Kidney capillary endothelial cell (primary cell): Measurements from ENCODE around the gene STARD7.
"Not testable (repeated sequence)": the region's sequence is repeated elsewhere in the genome, so short reads cannot be mapped to it uniquely, and the experiment has no call there.

Source experiments
- DNase-seq: peaks from one replicate; pipeline ENCODE4 v3.0.0-alpha.2; 2018; ENCODE audit warnings: low spot score

STARD7 gene

DNA sequence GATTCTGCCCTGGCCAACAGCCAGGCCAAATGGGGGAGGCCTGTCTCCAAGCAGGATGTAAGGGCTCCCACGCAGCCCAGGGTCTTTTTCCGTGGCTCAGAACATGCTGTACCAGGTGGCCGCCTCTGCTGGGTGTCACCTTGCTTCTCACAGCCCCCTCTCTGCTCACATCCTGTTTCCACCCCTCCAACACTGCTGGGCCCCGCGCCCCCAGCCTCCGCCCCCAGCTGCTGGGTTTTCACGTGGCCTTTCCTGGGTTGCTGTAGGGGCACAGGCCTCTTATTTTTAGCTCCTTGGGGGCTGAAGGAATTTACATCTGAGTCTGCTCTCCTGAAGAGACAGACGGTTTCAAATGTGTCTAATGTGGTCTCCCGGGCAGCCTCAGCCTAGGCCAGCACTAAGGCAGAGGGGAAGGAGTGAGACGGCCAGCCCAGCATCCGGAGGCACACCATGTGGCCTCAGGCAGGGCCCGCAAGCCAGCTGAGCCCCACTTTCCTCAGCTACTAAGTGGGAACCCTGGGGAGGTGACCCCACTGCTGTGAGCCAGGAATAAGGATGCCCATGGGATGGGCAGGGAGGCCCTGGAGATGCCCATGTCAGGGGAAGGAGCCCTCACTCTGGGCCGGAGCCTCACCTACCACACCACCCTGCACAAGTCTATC, 44.7 kb downstream of the STARD7 start:
- DNase-seq: no peak

DNA sequence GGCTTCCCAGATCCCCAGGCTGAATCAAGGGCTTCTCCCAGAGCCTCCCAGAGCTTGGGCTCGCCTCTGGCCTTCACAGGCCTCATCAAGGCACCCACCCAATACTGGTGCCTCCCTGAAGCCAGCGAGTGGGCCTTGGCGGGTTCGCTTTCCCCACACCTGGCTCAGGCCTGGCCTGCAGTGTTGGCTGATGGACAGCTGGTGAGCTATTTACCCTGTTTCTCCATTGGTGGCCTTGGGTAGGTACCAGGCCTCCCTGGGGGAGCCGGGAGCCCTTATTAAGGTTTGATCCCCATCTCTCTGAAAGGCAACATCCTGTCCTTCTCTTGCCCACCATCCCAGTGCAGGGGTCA, 45.2 kb downstream of the STARD7 start:
- DNase-seq: no peak

GRCh38 chr2:96161898-96162297, 46.7 kb downstream of the STARD7 start:
- no peak for DNase-seq

- not testable (repeated sequence) for DNase-seq
These were observed 48.3 kb downstream of the STARD7 start for GRCh38 chr2:96160366-96160765.

GRCh38 chr2:96159084-96159830, 49.4 kb downstream of the STARD7 start:
- no peak for DNase-seq

DNA sequence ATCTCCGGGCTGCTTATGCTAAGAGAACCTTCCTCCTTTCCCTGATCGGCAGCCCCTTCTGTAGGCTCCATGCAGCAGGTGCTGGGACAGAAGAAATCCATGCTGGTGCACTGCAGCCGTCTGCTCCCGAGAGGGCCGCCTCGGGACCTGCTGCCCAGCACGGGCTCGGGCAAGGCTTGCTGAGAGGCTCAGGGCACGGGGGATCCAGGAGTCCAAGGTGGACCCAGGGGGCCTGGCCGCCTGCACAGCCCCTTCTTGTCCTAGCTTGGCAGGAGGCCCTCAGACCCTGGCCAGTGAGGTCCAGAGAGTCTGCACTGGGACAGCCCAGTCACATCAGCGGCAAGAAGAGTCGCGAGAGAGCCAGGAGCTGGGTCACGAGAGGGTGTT, 50.1 kb downstream of the STARD7 start:
- no peak for DNase-seq

DNA sequence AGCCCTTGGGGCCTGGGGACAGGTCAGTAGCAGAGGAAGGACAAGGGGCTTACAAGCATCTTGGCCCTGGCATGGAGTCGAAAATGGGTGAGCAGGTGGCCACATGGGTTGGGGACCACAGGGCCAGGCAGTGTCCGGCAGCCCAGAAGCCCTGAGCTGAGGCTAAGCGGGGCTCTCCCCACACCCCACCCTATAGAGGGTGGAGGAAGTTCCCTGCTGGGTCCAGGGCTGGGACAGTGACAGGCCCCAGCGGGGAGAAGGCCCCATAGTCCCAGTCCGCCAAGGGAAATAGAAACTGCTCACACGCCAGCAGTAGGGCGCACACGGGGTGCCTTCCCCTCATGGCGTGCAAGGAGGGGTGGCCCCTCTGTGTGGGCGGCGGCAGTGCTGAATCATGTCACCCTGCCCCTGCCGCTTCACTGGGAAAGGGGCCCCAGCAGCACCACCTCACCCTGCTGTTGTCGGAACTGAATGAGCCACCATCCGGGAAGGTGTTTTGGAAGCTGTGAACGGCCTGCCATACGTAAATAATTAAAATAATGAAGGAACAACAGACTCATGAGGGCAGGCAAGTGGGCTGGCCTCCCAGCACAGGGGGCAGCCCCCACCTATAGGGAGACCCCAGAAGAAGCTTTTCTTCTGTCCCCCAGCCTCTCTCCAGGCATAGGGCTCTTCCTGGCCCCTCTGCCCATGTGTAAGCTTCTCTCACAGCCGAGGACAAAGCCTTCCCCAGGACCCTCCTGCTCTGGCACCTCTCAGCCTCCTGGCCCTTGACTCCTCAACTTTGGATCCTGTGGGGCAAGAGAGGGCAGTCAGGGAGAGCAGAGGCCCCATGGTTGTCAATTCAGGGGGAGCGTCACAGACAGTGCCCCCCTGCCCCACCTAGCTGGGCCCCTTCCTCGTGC, 50.7 kb downstream of the STARD7 start:
- DNase-seq: no peak

DNA sequence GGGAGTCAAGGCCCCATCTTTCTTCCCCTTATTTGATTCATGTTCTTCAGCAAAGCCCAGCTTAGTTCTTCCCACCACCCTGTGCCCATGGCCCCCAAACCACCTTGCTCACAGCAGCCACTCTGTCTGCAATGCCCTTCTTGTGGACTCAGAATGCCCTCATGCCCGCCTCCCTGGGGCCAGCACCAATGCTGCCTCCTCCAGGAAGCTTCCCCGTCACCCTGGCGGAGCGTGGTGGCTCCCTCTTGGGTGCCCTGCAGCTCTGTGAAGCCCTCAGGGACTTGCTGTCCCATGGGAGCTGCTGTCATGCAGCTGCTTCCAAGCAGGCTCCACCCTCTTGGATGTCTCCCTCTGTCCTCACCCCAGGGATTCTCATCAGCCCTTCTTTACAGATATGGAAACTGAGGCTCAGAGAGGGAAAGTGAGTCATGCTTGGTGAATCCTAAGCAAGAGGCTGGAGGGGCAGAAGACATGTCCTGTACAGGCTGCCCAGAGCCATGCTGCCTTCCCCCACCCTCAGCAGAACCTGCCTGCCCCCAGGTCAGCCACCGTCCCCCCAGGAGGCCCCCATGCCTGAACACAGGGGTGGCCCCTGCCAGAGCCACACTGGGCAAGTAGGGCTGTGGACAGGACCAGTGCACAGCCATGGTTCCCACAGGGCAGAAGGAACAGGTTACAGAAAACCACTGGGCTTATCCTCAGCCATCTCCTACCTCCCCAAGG, 51.5 kb downstream of the STARD7 start:
- no peak for DNase-seq

GRCh38 chr2:96156011-96156820, 52.4 kb downstream of the STARD7 start:
- DNase-seq: no peak

DNA sequence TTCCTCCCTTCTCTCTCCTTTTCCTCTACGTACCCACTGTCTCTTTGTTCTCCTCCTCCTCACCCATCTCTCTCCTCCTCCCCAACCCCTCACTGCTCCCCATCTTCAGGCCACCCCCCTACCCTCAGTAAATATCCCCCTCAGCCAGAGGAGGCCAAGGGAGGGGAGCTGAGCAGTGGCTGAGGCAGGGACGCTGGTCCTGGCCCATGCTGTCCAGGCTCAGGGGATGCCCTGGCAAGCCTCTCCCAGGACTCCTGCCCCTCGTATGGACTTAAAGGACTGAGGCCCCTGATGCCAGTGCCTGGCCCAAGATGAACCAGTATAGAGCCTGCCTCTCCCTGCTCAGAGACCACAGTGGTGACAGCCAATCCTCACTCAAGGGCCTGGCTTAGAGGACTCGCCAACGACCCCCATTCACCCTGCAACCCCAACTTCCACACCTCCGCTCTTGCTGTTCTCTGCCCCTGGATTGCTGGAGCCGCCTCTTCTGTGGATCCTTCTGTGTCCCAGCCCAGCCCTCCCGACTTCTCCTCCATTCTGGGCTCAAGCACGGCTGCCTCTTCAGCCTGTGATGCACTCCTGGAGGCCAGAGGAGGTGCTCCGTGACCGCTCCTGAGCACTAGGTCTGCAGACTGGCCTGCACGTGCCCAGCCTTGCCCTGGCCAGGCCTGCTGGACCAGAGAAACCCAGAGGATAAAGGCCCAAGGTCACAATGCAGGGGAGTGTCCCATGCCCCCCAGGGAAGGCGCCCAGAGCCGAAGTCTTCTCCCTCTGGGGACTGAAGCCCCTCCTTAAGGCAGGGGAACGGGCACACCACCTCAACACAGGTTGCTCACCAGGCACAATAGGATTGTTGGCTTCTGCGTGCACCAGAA, 53.9 kb downstream of the STARD7 start:
- no peak for DNase-seq

DNA sequence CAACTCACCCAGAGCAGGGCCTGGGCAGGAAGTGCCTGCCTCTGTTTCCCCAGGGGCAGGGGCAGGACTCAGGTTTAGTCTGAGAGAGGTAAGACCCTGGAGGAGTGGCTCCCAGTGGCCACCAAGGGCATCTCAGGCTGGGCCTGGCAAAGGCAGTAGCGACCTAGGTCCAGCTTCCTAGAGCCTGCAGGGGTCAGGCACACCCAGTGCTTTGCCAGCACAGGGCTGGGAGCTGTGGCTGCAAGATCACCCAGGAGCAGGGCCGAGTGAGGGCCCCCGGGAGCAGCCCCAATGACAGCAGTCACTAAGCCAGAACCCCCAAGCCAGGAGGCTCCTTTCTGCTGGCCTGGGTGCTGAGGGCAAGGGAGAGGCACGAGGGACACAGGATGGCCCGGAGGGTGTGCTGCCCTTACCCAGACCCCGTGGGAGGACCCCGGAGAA, 54.6 kb downstream of the STARD7 start:
- DNase-seq: no peak

DNA sequence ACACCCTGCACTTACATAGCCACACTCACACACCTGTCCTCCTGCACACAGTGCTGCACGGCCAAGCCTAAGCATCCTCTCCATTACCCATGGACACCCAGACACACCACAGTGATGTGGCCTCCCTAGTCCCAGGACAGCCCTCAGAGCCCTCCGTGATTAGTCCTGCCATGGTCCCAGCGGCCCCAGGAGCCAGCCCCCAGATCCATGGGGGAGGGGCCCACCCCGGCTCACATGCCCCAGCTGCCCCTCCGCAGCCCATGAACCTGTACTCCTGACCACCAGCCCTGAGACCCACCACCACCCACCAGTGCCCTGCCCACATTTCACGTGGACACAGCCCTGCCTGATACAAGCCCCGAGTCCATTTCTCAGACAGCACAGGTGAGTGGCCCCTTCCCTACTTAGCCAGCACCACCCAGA, 55.3 kb downstream of the STARD7 start:
- no peak for DNase-seq

GRCh38 chr2:96152304-96153161, 56.1 kb downstream of the STARD7 start:
- DNase-seq: no peak

DNA sequence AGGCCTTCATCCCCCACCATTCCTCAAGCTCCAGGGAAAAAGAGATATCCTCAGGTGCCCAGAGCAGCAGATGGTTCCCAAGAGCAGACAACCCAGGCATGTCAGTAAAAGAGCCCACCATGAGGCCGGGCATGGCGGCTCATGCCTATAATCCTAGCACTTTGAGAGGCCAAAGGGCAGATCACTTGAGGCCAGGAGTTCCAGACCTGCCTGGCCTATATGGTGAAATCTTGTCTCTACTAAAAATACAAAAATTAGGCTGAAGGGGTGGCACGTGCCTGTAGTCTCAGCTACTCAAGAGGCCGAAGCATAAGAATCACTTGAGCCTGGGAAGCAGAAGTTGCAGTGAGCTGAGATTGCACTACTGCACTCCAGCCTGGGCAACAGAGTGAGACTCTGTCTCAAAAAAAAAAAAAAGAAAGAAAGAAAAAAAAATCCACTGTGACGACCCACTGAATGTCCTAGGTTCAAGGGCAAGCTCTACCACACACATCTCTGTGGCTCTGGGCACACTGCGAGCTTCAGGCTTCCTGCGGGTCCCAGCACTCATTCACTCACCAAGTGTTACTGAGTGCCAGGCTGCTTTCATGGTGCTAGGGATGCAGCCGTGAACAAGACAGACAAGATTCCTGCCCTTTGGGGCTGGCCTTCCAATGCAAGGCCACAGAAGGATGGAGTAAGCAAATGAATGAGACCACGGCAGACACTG, 56.9 kb downstream of the STARD7 start:
- no peak for DNase-seq

- no peak for DNase-seq
These were observed 57.6 kb downstream of the STARD7 start for GRCh38 chr2:96150791-96151594.

GRCh38 chr2:96150007-96150640, 58.5 kb downstream of the STARD7 start:
- no peak for DNase-seq
